HG02981 (cell line): ENCODE measurements around the gene GALNT9.
"Not testable (repeated sequence)": the region's sequence is repeated elsewhere in the genome, so short reads cannot be mapped to it uniquely, and the experiment has no call there.

Experiments
- ATAC-seq: cut with Tn5 transposase; IDR thresholded peaks from one replicate; pipeline ENCODE4 v1.9.1; 2021; ENCODE audit warnings: mild to moderate bottlenecking, moderate library complexity; ENCODE audit not compliant: unreplicated experiment

Gene GALNT9

DNA sequence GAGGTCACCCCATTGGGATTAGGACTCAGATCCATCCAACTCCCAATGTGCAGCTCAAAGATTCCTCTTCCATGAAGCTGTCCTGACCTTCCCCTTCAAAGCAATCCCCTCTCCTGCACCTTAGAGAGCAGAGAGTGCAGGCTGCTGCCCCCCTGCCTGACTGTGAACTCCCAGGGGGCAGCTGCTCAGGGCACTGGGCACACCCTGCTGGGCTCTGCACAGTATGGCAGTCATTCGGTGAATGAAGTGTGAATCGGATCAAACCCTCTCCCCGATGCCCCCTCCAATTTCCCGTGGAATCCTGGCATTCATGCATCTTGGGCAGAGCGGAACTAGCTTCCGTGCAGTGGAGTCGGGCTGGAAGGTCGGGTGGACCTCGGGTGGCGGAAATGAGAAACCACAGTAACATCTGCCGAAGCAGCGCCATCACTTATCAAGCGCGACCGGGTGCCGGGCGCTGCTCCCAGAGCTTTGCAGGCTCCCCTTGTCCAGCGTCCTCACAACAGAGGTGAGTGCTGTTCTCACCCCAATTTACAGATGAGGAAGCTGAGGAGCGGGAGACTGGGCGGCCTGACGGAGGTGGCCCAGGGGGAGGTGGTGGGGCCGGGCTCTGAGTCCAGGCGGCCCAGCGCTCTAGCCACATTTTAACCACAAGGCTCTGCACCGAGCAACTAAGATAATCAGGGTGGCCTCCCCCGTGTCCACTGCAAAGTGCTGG lies 14.7 kb downstream of the GALNT9 start:
- no peak for ATAC-seq

DNA sequence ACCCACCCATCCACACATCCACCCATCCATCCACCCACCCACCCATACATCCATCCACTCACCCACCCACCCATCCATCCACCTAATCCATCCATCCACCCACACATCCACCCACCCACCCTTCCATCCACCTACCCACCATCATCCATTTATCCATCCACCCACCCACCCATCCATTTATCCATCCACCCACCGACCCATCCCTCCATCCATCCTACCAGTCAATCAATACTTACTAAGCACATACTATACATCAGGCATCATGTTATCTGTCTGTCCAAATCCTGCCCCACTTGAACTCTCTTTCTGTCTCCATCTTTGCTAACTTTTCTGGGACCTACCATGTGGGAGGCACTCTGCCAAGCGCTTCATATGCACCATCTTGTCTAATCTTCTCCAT lies 15.4 kb downstream of the GALNT9 start:
- no peak for ATAC-seq

DNA sequence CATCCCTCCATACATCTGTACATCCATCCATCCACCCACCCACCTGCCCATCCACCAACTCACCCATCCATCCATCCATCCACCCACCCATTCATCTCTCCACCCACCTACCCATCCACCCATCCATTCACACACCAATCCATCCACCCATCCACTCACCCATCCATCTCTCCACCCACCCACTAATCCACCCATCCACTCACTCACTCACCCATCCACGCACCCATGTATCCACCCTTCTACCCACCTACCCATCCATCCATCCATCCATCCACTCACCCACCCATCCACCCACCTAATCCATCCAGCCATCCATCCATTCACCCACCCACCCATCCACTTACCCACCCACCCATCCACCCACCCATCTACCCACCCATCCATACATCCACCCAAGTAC lies 16.2 kb downstream of the GALNT9 start:
- no peak for ATAC-seq

DNA sequence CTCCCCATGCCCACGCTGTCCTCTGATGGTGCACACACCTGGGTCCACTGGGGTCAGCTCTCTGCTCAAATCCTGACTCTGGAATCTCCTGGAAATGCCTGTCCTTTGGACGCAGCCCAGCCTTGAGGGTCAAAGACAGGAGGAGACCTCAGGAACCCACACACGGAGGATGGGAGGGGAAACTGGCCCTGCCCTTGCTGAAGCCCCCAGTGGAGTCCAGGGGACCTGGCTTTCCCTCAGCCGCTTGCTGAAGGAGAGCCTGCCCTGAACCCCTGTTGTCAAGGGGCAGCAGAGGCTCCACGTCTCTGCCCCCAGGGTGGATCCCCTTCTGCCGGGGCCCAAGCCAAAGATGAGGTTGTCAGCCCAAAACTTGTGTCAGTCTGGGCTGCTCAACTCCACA lies 16.9 kb downstream of the GALNT9 start:
- ATAC-seq: no peak

DNA sequence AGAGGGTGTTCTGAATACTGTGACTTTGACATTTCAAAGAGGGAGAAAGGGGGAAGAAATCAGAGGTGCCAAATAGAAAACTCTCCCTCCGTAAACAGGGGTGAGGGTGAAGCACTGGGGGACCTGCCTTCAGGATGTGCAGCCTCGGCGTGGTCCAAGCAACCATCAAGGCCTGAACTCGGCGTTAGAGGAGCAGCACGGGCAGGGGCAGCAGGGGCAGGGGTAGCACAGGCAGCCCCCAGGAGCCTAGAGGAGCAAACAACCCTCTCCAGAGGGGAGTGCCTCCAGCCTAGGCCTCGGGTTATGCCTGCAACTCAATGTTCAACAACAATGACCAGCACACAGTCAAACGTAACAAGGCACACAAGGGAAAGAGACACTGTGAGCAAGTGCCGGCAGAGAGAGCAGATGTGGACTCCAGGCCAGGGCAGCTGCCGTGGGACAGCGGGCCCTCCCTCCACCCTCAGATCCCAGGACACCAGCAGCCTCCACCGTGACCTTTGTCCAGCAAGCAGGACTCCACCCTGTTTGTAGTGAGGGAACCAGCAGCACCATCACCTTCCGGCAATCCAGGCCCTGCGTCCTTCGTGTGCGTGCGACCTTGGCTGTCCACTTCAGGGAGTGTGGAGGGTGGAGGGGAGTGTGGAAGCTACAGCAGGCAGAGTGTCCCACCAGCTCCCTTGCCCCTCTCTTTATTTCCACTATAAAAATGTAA lies 18.0 kb downstream of the GALNT9 start:
- ATAC-seq: no peak

DNA sequence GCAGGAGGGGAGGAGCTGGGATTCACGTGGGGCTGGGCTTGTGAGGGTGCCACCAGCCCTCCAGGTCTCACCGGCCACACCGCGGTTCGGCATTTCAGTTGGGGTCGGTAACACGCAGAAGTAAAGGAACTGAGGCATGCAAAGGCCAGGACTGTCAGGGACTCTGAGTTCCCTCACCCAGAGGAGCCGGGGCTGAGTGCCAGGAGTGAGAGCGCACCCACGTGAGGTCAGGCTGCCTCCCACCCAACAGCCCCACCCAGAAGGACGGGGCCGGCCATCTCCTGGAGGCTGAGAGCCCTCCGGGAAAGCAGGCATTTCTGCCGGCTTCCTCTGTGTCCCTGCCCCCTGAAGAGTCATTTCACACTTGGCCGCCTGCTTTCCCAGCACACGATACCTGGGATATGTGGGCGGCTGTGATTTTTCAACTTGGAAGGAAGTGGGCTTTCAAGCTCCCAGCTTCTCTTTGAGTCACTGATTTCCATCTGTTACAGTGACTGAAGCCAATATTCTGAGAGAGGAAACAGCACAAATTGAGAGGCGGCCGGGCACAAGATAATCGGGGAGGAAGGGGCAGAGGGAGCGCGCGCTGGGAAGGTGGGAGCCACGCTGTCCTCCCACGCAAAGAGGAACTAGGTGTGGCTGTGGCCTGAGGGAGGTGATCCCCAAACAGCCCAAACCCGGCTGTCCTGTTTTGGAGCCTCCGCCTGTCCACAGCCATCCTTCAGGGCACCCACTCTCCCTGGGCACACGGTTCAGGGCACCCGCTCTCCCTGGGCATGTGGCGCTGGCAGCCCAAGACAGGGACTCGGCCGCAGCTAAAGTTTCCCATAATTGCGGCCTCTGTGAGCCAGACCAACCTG lies 19.0 kb downstream of the GALNT9 start:
- ATAC-seq: no peak

DNA sequence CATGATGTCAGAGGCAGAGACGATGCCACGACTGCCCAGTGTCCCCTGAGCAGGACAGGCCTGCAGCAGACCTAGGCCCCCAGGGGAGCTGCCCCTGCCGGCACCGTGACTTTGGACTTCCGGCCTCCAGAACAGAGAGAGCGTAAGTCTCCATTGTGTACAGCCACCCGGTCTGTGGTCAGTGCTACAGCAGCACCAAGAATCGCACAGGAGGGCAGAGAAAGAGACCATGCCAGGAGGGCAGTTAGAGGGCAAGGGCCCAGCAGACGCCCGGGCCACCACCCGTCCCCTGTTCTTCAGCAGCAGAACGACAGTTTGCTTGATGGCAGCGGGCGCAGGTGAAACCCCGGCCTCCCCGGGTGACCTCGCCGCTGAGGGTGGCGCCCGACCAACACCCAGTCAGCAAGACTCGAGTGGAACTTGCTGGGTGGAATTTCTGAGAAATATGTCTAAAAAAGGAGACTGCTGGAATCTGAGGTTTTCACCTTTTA lies 19.7 kb downstream of the GALNT9 start:
- no peak for ATAC-seq

DNA sequence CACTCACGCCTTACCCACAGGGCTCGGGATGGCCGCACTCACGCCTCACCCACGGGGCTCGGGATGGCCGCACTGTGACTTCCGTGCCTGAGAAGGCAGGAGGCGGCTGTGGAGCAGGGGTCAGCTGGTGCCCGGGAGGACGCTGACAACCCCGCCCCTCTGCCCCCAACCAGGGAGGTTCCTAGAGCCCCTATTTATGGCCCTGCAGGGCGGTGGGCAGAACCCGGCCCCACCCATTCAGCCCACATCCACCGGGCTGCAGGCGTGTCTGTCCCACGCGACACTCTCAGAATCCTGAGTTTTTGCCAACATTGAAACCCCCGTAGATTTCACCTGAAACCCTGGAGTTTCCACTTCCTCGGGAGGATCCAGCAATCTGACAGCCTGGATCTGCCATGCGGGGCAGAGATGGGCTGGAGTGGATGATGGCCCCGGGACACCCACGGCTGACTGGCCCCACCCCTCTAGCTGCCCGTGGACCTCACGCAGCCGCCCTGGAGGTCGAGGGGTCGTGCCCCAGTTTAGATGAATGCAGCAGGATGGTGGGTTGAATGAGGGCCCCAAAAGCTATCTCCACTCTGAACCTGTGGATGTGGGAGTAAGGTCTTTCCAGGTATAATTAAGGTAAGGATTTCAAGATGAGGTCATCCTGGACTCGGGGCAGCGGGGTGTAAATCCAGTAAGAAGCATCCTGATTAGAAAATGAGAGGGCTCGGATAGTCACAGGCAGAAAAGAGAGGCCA lies 20.4 kb downstream of the GALNT9 start:
- no peak for ATAC-seq

DNA sequence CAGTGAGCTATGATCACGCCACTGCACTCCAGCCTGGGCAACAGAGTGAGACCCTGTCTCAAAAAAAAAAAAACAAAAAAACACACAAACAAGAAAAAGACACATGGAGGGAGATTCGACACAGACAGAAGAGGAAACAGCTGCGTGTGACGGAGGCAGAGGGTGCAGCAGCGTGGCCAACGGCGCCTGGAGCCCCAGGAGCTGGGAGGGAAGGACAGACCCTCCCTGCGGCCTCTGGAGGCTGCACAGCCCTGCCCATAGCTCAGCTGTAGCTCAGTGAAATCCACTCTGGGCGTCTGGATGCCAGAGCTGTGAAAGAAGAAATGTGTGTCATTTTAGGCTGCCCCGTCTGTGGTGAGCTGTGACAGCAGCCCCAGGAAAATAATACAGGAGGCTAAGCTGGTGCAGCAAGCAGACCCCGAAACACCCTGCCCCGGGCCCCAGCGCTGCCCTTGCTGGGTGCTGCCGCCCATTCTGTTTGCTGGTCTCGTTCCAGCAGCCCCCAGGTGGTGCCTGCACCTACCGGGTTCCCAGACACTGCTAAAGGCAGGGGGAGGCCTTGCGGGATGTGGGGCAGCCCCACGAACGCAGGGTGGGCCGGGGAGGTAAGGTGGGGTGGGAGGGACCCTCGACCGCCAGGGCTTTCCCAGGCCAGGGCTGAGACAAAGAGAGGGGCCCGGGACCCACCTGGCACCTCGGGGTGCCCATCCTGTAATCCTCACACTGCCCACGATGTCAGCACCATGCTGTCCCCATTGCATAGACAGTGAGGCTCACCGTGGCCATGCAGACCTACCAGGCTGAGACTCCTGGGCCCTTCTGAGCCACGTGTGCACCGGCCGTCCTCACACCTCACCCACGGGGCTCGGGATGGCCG lies 21.2 kb downstream of the GALNT9 start:
- no peak for ATAC-seq

DNA sequence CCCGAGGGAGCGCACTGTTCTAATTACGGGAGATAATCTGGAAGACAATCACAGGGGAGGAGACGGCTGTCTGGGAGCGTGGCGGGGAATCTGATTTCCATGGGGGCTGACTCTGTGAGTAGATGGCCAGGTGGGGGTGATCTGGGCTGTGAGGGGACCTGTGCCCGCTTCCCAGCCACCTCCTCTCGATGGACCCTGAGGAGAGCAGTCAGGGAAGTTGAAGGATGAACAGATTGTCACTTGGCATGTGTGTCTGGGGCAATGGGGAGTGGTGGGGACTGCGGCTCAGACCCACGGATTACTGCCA lies 22.6 kb downstream of the GALNT9 start:
- ATAC-seq: no peak

DNA sequence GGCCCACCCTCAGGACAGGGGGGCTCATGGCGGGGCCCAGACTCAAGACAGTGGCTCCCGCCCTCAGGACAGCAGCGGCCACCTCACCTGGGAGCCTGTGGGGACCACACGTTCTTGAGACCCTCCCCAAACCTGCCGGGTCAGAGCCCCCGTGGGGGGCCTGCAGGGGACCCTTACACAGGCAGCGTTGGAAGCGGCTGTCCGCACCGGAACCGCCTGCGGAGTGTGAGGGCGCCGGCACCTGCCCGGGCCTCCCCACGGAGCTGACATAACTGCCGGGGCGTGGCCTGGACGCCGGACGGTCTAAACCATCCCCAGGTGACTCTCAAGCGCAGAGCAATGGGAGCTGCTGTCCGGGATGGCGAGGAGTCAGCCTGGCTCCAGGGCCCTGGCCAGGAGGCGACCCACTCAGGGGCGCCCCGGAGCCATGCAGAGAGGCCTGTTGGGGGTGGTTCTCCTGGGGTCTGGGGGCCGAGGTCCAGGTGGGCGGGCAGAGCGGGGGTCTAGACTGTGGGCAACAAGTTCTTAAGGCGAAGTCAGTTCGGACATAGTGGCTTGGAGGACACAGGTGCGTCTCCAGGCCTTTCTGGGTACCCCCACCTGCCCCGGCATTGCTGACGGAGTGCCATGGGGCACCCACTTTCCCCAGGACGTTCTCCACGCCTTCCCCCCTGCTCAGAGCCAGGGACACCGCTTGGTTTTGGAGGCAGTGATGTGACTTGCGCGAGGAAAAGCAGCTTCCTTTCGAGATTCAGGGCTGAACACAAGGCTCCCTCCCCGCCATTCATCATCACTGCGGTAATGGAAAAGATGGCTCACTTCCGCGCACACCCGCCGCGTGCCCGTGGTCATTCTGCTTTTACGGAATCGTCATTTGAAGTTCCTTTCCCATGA lies 23.2 kb downstream of the GALNT9 start:
- no peak for ATAC-seq

DNA sequence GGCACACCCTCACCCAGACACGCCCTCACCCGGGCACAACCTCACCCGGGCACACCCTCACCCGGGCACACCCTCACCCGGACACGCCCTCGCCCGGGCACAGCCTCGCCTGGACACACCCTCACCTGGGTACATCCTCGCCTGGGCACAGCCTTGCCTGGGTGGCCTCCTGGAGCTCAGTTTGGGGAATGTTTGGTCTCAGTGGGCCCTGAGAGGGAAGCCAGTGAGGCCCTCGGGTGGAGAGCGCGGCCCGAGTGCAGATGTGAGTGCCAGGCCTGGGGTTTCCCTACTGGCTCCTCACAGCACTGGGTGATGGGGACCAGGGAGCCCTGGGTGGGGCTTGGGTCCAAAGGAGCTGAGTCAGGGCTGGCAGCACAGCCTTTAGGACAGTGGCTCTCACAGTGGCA lies 23.8 kb downstream of the GALNT9 start:
- ATAC-seq: no peak

DNA sequence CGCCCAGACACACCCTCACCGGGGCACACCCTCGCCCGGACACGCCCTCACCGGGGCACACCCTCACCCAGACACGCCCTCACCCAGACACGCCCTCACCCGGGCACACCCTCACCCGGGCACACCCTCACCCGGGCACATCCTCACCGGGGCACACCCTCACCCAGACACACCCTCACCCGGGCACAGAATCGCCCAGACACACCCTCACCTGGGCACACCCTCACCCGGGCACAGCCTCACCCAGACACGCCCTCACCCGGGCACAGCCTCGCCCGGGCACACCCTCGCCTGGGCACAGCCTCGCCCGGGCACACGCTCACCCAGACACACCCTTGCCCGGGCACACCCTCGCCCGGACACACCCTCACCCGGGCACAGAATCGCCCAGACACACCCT lies 24.5 kb downstream of the GALNT9 start:
- ATAC-seq: not testable (repeated sequence)

DNA sequence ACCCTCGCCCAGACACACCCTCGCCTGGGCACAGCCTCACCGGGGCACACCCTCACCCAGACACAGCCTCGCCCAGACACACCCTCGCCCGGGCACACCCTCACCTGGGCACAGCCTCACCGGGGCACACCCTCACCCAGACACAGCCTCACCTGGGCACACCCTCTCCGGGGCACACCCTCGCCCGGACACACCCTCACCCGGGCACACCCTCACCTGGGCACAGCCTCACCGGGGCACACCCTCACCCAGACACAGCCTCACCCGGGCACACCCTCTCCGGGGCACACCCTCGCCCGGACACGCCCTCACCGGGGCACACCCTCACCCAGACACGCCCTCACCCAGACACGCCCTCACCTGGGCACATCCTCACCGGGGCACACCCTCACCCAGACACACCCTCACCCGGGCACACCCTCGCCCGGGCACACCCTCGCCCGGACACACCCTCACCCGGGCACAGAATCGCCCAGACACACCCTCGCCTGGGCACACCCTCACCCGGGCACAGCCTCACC lies 25.5 kb downstream of the GALNT9 start:
- ATAC-seq: not testable (repeated sequence)

DNA sequence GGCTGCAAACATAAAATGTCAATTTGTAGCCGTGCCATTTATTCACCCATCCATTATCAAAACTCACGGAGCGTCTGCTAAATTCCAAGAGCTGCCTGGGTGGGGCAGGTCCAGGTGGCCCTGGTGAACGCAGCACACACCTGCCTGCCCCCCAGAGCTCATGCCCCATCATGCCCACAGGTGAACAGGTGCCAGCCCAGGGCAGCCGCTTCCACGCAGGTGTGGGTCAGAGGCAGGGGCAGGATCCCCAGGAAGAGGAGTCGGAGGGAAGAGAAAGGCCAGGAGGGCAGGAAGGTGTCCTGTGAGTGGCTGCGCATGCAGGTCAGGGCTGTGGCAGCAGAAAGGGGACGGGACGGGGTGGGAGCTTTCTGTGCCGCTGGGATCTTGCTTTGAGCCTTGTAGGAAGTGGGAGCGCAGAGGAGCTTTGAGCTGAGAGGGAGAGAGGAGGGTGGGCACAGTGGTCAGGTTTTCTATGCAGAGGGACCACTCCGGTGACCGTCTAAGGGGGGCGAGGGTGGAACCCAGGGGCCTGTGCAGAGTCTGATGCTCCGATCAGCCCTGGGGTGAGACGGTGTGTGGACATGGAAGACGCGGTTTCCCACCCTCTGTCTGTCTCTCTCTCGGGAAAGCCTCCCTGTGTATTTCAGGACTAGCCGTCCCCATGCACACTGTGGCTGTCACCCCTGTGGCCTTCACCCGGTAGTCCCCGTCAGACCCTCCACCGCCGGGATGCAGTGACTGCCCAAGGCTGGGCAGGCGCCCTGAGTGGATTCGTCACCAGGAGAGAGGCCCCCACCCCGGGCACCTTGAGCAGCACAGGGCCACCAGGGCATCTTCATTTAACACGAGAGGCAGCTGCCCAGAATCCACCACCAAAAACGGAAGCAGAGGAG lies 26.7 kb downstream of the GALNT9 start:
- ATAC-seq: no peak

DNA sequence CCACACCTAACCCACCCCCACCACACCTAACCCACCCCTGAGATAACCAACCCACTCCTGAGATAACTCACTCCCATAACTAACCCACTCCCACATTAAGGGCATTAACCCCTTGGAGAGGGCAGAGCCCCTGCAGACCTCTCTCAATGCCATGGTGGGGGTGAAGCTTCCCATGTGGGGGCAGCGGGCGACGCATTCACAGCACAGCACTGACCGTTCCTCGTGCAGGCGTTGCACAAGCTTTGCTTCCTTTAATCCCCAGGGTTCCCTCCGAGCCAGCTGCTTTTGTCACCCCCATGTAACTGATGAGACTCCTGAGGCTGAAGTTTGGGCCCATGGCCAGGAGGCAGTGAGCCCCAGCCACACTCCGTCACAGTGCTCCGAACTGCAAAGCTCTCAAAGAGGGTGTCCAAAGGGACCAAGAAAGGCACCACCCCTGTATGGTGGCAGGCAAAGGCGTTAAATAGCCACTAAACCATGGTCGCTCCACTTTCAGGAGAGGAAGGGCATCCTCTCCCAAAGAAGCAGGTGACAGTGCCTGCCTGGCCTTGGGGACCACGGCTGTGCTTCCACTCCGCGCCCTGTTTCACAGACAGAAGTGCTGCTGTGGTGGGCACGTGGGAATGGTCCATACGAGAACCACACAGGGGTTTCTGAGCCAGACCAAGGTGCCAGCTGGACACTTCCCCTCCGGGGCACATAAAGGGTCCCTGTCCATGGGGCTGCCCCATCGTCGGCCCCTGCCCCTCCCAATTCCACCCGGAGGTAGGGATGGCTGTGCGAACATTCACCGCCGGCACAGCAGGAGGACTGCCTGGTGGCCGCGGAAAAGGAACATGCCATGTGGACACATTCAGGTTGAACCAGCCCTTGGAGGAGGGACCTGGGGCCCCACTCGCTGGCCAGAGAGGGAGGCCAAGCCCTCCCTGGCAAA lies 28.3 kb downstream of the GALNT9 start:
- ATAC-seq: no peak

DNA sequence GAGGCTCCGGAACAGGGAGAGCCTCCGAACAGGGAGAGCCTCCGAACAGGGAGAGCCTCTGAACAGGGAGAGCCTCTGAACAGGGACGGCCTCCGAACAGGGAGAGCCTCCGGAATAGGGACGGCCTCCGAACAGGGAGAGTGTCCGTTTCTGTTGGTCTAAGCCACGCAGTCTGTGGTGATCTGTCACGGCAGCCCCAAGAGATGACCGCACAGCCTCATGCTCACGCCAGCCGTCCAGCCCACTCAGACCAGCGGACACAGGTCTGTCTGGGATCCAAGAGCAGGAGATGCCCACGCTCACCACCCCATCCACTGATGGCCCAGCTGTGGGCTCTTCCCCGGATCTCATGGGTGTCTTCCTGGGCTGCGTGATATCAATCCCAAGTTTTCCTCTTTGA lies 33.3 kb downstream of the GALNT9 start:
- ATAC-seq: no peak
